AG04449 (cell line): Measurements from ENCODE around the gene NGB.

Experiments used
- CTCF ChIA-PET: fragments of 350-600 bp; formaldehyde crosslinking; extraction: SDS; loops from one replicate; lab custom pipeline; 2021; ENCODE audit warnings: antibody characterized with exemption; lab: Yijun Ruan, JAX
- POLR2A ChIA-PET: fragments of 400-600, 350-600 bp; formaldehyde crosslinking; extraction: SDS; loops from one replicate; lab custom pipeline; 2020; ENCODE audit warnings: antibody characterized with exemption, inconsistent platforms; lab: Yijun Ruan, JAX
- DNase-seq: peaks from one replicate; pipeline ENCODE4 v3.0.0-alpha.2; 2010; ENCODE audit warnings: low read depth, low spot score
- H3K4me3 ChIP-seq: 2 replicates; pipeline ENCODE4 v1.5.1; 2011; ENCODE audit warnings: low read depth, mild to moderate bottlenecking, control low read depth, low read length
- TF ChIP-seq, protein P1 (sequence below): IDR thresholded peaks from one replicate; pipeline ENCODE4 v1.5.1; 2011; ENCODE audit warnings: mild to moderate bottlenecking, moderate library complexity, low read length, control low read depth, inconsistent platforms; ENCODE audit not compliant: insufficient read depth; ENCODE audit errors: missing control alignments

NGB gene

DNA sequence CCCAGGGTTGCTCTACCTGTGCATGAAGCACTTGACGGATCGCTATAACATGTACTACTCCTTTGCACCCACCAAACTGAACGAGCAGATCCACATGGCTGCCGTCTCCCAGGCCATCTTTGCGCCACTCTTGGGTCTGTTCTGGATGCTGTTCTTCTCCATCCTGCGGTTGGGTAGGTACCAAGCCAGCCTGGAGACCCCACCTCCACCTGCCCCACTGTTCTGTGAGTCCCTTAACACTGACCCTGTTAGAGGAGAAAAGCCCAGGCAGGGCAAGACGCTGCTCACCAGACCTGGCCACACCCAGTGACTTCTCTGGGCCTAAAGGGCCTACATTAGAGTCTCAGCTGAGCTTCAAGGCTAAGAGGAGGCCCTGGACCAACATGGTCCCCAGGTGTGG lies 21.7 kb downstream of the NGB start:
- POLR2A ChIA-PET = no interaction called here
- CTCF ChIA-PET = no interaction called here
- TF ChIP-seq, protein P1, sequence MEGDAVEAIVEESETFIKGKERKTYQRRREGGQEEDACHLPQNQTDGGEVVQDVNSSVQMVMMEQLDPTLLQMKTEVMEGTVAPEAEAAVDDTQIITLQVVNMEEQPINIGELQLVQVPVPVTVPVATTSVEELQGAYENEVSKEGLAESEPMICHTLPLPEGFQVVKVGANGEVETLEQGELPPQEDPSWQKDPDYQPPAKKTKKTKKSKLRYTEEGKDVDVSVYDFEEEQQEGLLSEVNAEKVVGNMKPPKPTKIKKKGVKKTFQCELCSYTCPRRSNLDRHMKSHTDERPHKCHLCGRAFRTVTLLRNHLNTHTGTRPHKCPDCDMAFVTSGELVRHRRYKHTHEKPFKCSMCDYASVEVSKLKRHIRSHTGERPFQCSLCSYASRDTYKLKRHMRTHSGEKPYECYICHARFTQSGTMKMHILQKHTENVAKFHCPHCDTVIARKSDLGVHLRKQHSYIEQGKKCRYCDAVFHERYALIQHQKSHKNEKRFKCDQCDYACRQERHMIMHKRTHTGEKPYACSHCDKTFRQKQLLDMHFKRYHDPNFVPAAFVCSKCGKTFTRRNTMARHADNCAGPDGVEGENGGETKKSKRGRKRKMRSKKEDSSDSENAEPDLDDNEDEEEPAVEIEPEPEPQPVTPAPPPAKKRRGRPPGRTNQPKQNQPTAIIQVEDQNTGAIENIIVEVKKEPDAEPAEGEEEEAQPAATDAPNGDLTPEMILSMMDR = no peak
- no peak for DNase-seq
- no peak overlapping the region for H3K4me3 ChIP-seq

DNA sequence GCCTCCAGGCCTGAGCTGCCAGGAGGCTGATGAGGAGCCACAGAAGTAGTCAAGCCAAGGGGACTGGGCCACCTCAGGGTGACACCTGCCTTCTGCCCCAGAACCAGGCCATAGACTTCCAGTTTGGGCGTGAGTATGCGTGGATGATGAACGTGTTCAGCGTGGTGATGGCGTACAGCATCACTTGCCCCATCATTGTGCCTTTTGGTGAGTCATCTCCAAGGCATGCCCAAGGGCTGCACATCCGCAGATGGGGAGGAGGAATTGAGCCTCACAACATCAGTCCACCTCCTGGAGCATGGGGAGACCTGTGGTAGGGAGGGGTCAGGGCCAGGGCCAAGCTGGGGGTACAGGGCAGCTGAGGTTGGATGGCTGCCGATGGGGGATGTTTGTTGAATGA lies 22.3 kb downstream of the NGB start:
- no peak for DNase-seq
- H3K4me3 ChIP-seq = no peak overlapping the region
- CTCF ChIA-PET = no interaction called here
- POLR2A ChIA-PET = no interaction called here
- TF ChIP-seq, protein P1 = no peak

DNA sequence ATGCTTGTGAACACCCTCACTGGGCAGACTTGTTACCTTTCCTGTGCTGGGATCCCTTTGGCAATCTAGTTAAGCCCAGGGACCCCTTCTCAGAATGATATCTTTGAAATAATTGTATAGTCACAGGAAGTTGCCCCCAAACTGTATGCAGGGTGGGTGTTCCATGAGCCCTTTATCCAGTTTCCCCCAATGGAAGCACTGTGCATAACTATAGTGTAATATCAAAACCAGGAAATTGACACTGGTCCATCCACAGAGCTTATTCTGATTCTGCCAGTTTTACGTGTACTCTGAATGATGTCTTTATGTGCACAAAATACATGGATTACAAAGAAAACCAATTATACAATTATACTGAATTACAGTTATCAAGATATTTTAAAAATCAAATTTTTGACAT lies 24.2 kb downstream of the NGB start:
- H3K4me3 ChIP-seq = no peak overlapping the region
- no peak for DNase-seq
- ChIA-PET CTCF (no interaction called here), POLR2A (interaction anchor here (0.6 kb wide), 1 partner anchor 261 kb away, joined by 3 read pairs; no protein-coding TSS in a partner anchor)
- TF ChIP-seq, protein P1 = no peak

DNA sequence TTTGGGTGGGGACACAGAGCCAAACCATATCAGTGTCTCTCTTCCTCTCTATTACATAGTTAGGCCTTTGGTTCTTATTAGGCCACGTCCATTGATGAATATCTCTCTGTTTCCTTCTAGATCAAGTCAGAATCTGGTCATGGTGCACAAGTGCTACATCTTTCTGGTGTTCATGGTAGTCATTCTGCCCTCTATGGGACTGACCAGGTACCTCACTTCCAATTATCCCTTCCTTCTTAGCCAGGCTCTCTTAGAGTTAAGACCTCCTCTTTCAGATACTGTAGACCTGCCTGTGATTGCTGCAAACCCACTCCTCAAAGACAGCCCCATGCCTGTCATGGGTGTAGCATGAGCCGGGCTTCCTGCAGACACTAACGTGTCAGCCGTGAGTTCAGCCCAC lies 25.2 kb downstream of the NGB start:
- TF ChIP-seq, protein P1 = no peak
- POLR2A ChIA-PET = no interaction called here
- H3K4me3 ChIP-seq = no peak overlapping the region
- CTCF ChIA-PET = no interaction called here
- DNase-seq = no peak

DNA sequence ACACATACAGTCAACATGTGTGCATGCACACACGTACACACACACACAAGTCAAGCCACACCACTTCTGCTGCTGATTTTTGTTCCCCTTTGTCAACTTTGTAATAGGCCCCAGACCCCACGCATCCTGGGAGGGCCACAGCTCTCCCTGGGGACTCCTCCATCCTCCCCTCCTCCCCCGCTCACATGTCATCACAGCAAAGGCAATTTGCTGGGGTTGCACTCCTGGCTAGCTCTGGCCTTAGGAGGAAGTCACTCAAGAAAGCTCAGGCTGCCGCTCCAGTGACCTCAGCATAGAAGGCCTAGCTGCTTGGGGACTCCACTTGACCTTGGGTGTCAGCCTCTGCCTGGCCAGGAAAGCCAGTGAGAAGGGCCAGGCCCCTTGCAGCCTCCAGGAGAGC lies 27.2 kb downstream of the NGB start:
- POLR2A ChIA-PET = no interaction called here
- no peak overlapping the region for H3K4me3 ChIP-seq
- CTCF ChIA-PET = no interaction called here
- DNase-seq = no peak
- TF ChIP-seq, protein P1 = no peak

DNA sequence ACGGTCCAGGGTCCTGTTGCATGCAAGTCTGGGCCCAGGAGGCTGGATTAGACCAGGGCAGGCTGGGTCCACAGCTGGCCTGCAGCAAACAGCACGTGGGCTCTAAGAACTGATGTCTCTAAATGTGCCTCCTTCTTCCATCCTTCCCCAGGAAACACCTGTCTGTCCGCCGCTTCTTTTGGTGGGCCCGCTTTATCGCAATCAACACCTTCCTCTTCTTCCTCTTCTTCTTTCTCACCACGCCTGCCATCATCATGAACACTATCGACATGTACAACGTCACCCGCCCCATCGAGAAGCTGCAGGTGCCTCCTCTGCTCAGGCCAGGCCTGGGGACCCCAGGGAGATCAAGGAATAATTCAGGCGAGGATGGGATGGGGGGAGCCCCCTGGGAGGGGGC lies 28.3 kb downstream of the NGB start:
- TF ChIP-seq, protein P1 = no peak
- no peak for DNase-seq
- ChIA-PET CTCF (no interaction called here), POLR2A (no interaction called here)
- H3K4me3 ChIP-seq = no peak overlapping the region
